GM18909 (cell line): Measurements from ENCODE around the gene ROR2.
A peak's percentile ranks its signal among the peaks of the same experiment; 100 is the strongest.

Source experiments
- ATAC-seq: cut with Tn5 transposase; IDR thresholded peaks from one replicate; pipeline ENCODE4 v1.9.1; 2021; ENCODE audit warnings: mild to moderate bottlenecking; ENCODE audit not compliant: unreplicated experiment, poor library complexity

ROR2 gene

DNA sequence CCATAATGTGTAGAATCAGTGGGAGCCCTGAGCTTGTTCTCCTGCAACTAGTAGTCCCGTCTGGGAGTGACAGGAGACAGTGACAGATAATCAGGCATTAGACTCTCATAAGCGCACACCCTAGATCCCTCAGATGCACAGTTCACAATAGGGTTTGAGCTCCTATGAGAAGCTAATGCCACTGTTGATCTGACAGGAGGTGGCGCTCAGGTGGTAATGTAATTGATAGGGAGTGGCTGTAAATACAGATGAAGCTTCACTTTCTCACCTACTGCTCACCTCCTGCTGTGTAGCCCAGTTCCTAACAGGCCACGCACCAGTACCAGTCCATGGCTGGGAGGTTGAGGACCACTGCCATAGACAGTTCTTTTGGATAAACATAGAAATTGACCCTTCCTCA lies 188.7 kb downstream of the ROR2 start:
- ATAC-seq = no peak

DNA sequence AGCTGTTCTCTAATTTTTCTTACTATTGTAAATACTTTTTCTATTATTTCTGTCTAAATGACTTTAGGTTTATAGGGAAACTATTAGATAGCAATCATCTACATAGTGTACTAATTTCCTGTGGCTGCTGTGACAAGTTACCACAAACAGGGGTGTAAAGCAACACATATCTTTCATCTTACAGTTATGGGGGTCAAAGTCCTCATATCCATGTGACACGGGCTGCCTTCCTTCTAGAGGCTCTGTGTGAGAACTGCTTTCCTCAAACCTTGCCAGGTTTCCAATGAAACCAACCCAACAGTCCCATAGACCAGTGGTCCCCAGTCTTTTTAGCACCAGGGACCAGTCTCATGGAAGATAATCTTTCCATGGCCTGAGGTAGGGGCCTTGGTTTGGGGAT lies 189.1 kb downstream of the ROR2 start:
- no peak for ATAC-seq

DNA sequence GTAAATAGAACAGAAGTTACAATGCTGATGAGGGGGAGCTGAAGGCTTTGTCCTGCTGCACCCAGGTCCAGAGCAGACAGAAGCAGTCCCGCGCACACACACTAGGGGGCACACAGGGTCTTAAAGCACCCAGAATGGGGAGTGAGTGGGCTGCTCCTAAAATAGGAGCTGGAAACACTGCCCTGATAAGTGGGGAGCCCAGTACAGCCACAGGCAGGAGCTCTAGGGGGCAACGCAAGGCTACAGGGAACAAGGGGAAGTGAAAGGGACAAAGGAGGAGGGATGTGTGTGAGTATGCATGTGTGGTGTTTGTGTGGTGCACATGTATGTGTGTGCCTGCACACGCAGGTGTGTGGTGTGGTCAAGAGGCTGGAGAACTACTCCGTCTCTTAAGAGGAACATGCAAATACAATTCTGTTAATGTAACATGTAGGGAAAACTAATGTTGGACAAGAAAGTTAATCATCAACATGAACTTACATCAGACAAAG lies 191.5 kb downstream of the ROR2 start:
- peak; percentile 79 for ATAC-seq

- no peak for ATAC-seq
Measured at GRCh38 chr9:91757782-91758181, 192.2 kb downstream of the ROR2 start.

DNA sequence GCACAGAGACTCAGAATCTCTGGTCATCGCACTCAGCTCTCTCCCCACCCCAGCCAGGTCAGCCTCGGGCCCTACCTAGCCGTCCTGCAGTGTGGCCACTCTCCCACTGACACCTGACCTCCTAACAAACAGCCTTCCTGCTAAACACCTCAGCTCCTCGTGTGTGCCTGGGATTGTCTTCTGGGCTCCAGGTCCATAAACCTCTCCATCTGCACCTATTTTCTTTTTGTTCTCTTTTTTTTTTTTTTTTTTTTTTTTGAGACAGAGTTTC lies 193.6 kb downstream of the ROR2 start:
- no peak for ATAC-seq

DNA sequence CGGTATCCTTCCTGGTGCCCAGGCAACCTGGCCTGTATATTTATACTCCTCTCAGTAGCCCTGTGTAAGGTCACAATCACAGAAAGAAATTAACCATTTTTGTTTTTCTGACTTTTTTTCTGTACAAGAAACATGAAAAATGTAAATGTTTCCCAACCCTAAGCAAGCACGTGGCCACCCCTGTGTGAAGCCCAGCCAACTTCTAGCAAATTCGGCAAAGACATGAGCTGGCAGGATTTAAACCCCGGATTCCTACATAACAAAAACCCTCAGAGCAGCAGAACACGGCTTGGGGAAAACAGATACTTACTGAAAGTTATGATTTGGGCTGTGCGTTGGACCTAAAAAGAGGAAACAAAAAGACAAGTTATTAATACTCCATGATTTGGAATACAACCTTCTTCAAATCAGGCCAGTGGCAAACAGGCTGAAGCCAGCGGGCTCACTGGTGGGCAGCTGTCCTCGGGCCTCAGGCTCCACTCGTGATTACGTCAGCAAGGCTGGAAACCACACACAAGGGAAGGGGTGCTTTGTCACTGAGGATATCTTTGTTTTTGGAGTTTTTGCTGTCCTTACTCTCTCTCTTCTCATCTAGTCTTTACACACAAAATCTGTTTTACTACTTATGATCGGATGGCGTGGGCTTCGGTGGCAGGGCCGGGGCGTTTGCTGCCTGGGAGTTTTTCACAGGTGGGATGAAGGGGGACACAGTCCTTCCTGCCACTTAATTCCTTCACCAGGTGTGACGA lies 194.1 kb downstream of the ROR2 start:
- ATAC-seq = no peak

DNA sequence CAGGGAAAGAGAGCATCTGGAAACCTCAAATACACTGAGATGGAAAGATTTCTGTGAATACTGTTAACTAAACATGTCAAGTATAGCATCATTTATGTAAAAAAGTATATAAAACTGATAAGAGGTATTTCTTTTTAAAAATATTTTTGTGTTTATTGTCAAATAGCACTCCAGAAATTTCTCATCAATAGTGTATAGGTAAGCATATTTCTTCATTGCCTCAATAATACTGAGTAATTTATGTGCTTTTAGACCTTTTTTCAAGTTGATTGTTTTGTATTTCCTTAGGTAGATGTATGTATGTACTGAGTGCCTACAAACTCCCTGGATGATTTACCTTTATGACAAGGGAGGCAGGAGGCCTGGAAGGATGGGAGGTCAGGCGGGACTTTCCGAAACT lies 196.3 kb downstream of the ROR2 start:
- ATAC-seq = no peak

- no peak for ATAC-seq
Measured at GRCh38 chr9:91751922-91752321, 198.1 kb downstream of the ROR2 start.

GRCh38 chr9:91750343-91750742 lies 199.7 kb downstream of the ROR2 start:
- no peak for ATAC-seq

- no peak for ATAC-seq
Measured at GRCh38 chr9:91746904-91747303, 203.1 kb downstream of the ROR2 start.

- no peak for ATAC-seq
Measured at GRCh38 chr9:91746357-91746756, 203.7 kb downstream of the ROR2 start.

- ATAC-seq = no peak
Measured at GRCh38 chr9:91744114-91744513, 205.9 kb downstream of the ROR2 start.

GRCh38 chr9:91741522-91741921 lies 208.5 kb downstream of the ROR2 start:
- no peak for ATAC-seq

GRCh38 chr9:91740701-91741100 lies 209.3 kb downstream of the ROR2 start:
- ATAC-seq = no peak

DNA sequence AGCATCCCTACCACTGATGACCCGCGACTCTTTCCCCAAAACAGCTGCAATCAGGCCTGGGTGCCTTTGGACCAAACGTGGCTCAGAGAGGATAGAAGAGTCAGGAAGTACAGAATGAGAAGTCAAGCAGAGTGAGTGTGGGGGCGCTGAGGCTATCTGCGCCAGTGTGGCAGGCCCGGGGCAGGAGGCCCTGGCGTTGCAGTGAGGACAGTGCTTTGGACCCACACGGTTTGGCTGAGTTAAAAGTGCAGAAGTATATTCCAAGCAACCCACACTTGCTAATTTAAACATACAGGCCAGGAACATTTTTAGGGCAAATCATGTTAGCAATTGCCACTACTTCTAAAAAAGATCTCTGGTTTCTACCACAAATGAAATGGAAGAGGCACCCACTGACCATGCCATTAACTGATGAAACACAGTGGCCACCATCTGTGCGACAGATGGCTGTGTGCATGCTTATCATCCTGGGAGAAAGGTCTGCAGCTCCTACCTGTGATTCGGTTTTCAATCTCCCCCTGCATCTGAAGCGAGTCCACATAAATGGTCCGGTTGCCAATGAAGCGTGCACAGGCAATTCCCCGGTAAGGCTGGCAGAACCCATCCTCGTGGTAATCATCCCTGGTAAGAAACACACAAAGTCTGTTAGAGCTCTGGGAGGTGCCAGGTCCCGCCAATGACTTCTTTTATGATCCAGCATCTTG lies 213.0 kb downstream of the ROR2 start:
- no peak for ATAC-seq

- no peak for ATAC-seq
Measured at GRCh38 chr9:91736311-91736710, 213.7 kb downstream of the ROR2 start.

DNA sequence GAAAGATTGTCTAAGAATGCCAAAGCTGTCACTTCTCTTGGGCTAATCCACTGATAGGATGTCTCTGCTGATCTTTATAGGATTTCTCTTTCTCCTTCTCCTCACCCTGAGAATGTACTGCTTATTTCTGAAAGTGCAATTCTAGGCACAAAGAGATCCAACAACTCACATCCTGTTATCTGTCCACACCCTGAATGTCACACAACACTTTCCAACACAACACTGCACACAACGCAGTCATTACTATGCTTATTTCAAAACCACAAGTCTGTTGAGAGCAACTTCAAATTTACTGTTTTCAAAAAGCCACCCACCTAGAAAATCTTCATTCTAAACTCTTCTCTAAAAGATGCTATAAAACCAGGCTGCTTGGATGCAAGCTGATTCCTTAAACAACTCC lies 215.0 kb downstream of the ROR2 start:
- ATAC-seq = no peak

GRCh38 chr9:91734371-91734981 lies 215.6 kb downstream of the ROR2 start:
- no peak for ATAC-seq

GRCh38 chr9:91733006-91733624 lies 216.9 kb downstream of the ROR2 start:
- ATAC-seq = no peak

DNA sequence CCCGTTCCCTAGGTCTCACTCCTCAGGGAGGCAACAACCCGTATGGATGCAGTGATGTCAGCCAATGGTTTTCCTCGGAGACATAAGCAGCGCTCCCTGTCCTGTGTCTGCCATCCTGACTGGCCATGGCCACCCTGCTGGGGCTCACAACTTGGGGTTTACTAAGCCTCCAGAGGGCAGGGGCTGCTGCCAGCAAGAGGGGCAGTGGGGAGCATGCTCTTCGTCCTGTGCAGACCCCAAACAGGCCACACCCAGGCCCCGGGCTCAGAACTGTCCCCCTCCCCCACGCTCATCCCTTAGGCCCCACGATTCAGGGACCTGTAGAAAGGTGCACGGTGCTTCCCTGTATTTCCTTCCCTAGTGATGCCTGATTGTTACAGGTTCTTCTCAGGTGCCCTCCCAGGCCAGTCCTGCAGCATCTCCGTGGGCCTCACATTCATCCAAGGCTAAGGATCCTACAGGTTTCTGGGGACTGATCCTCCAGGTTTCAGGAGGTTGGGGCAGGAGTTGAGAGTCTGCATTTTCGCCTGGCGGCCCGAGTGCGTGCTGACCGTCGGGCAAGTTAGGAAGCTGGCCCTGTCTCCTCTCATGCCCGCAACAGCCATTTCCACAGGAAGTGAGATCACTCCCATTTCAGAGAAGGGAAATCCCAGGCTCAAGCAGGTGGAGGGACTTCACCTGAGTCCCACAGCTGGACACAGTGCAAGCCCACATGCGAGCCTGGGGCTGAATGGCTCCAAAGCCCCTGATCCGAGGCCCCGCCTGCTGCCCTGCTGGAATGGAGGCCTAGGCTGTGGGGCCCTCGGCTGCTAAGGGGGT lies 217.6 kb downstream of the ROR2 start:
- ATAC-seq = peak; percentile 46
